B cell (primary cell): ENCODE measurements around the gene HHIPL1. TPM values are rescaled to one million over a fixed set of nuclear protein-coding genes. Genes with fewer than 3 reads are reported as not detected.

Experiments
- ATAC-seq: fragments of 200-7000 bp; cut with Tn5 transposase; one replicate; pipeline ENCODE4 v1.10.0; 2021; ENCODE audit warnings: low read depth, mild to moderate bottlenecking, moderate number of reproducible peaks, moderate library complexity
- CTCF ChIA-PET: fragments of 350-600 bp; sonication (Branson Sonifier 250); formaldehyde crosslinking; loops from one replicate; lab custom pipeline; 2021; ENCODE audit warnings: antibody characterized with exemption, inconsistent platforms; lab: Charles Lee
- POLR2A ChIA-PET: fragments of 350-600 bp; sonication (Branson Sonifier 250); formaldehyde crosslinking; loops from one replicate; lab custom pipeline; 2021; ENCODE audit warnings: antibody characterized with exemption; lab: Charles Lee
- DNase-seq: peaks from one replicate; pipeline ENCODE4 v3.0.0; 2013
- H2AFZ ChIP-seq: 2 replicates; pipeline ENCODE4 v1.6.1; 2012; ENCODE audit warnings: mild to moderate bottlenecking, low read depth, low read length; ENCODE audit not compliant: insufficient read depth, poor library complexity, severe bottlenecking
- H3K27ac ChIP-seq, 2 donors: 1 replicate in 1 of 2; 2 replicates in 1 of 2; pipeline ENCODE4 v1.5.1; 2012 to 2013; ENCODE audit warnings: low read length in 2 of 2, mild to moderate bottlenecking in 2 of 2, moderate library complexity in 1 of 2
- H3K27me3 ChIP-seq, 4 experiments: fragments of 200-600 bp in 1 of 4; sonication (generic) in 1 of 4; replicated peaks in 1 of 4; 1 replicate in 2 of 4; 2 replicates in 2 of 4; pipeline versions ENCODE4 v1.6.1 to v1.7.0; 2013 to 2016; ENCODE audit warnings: low read length in 3 of 4, mild to moderate bottlenecking in 2 of 4, mixed read lengths in 1 of 4, moderate library complexity in 1 of 4; ENCODE audit not compliant: insufficient read depth in 4 of 4, control insufficient read depth in 3 of 4; ENCODE audit errors: control extremely low read depth in 1 of 4
- H3K36me3 ChIP-seq, 2 experiments: replicated peaks in 1 of 2; 1 replicate in 1 of 2; 2 replicates in 1 of 2; pipeline versions ENCODE4 v1.6.1 to v1.7.1; 2013; ENCODE audit warnings: low read length in 1 of 2; ENCODE audit not compliant: insufficient read depth in 2 of 2, control insufficient read depth in 1 of 2; ENCODE audit errors: control extremely low read depth in 1 of 2, extremely low read depth in 1 of 2
- H3K4me1 ChIP-seq, 2 donors: fragments of 200-600 bp in 1 of 2; sonication (generic) in 1 of 2; 1 replicate in 1 of 2; 2 replicates in 1 of 2; pipeline versions ENCODE4 v1.5.1 to v1.6.1; 2013 to 2017; ENCODE audit warnings: low read length in 2 of 2; ENCODE audit not compliant: control insufficient read depth in 2 of 2, insufficient read depth in 2 of 2
- H3K4me2 ChIP-seq: replicated peaks from 2 replicates; pipeline ENCODE3; 2012; ENCODE audit warnings: mild to moderate bottlenecking, low read depth, low read length; ENCODE audit not compliant: poor library complexity, severe bottlenecking
- H3K4me3 ChIP-seq, 5 experiments: fragments of 200-600 bp in 1 of 5; sonication (generic) in 1 of 5; 1 replicate in 3 of 5; 2 replicates in 2 of 5; pipeline versions ENCODE4 v1.5.1 to v1.7.0; 2011 to 2016; ENCODE audit warnings: low read length in 4 of 5, mild to moderate bottlenecking in 4 of 5, low read depth in 2 of 5, control low read depth in 1 of 5, moderate library complexity in 1 of 5; ENCODE audit not compliant: insufficient read depth in 1 of 5; ENCODE audit errors: control extremely low read depth in 1 of 5, extremely low read depth in 1 of 5
- H3K79me2 ChIP-seq: fragments of 200-600 bp; sonication (generic); one replicate; pipeline ENCODE4 v1.6.0; 2016; ENCODE audit warnings: low read length; ENCODE audit not compliant: control insufficient read depth, insufficient read depth
- H3K9ac ChIP-seq: fragments of 200-600 bp; sonication (generic); 2 replicates; pipeline ENCODE4 v1.6.1; 2017; ENCODE audit warnings: mild to moderate bottlenecking, low read length, moderate library complexity
- H3K9me3 ChIP-seq, 3 donors: one replicate each; pipeline versions ENCODE4 v1.6.1 to v1.7.1; 2013; ENCODE audit warnings: low read length in 2 of 3; ENCODE audit not compliant: control insufficient read depth in 2 of 3, insufficient read depth in 1 of 3; ENCODE audit errors: control extremely low read depth in 1 of 3
- H4K20me1 ChIP-seq: 2 replicates; pipeline ENCODE4 v1.6.0; 2012; ENCODE audit warnings: mild to moderate bottlenecking, low read length; ENCODE audit not compliant: insufficient read depth, control insufficient read depth, poor library complexity, severe bottlenecking
- H3K27ac Mint-ChIP-seq: one replicate; pipeline ENCODE4 v1.8.0; 2021; ENCODE audit warnings: mixed read lengths
- H3K27me3 Mint-ChIP-seq: one replicate; pipeline ENCODE4 v1.8.0; 2021; ENCODE audit warnings: mixed read lengths
- H3K4me1 Mint-ChIP-seq: one replicate; pipeline ENCODE4 v1.8.0; 2021; ENCODE audit warnings: mixed read lengths
- H3K4me3 Mint-ChIP-seq: one replicate; pipeline ENCODE4 v1.8.0; 2021; ENCODE audit warnings: mixed read lengths
- H3K9me3 Mint-ChIP-seq: one replicate; pipeline ENCODE4 v1.8.0; 2022; ENCODE audit warnings: mixed read lengths; ENCODE audit not compliant: insufficient read depth
- EZH2 ChIP-seq: IDR thresholded peaks from 2 replicates; pipeline ENCODE4 v1.6.1; 2012; ENCODE audit warnings: borderline replicate concordance, low read depth, mild to moderate bottlenecking, moderate library complexity, low read length; ENCODE audit not compliant: insufficient read depth, poor library complexity, severe bottlenecking
- WGBS: methylation state at CpG from one replicate; pipeline ENCODE4 v1.1.5; 2013; ENCODE audit warnings: missing lambda C conversion rate; ENCODE audit not compliant: insufficient coverage; 5-methylcytosine and 5-hydroxymethylcytosine counted together
- intact Hi-C: fragments of 100-400 bp; cut with micrococcal nuclease; formaldehyde crosslinking; loops from one replicate; pipeline ENCODE4 v1.10.0; 2022
- polyA plus RNA-seq: library from polyadenylated mRNA; depleted of rRNA; stranded (reverse); fragments of >200 nt; gene quantifications from 2 replicates; pipeline ENCODE4 v1.2.3, GENCODE V29; 2012
- total RNA-seq, 2 donors: library from RNA; stranded (reverse); fragments of 120-200 nt in 1 of 2; gene quantifications; 1 replicate in 1 of 2; 2 replicates in 1 of 2; pipeline versions ENCODE4 v1.2.3 to v1.2.4, GENCODE V29; 2013 to 2022
- TF ChIP-seq, protein P1 (sequence below): fragments of 200-600 bp; IDR thresholded peaks from one replicate; pipeline ENCODE4 v1.8.0; 2022; ENCODE audit warnings: antibody characterized with exemption, mild to moderate bottlenecking

HHIPL1 gene
- total and polyA plus RNA-seq, 2 donors (not counting 1 experiment from before 2014, with no cell fraction given): not detected

DNA sequence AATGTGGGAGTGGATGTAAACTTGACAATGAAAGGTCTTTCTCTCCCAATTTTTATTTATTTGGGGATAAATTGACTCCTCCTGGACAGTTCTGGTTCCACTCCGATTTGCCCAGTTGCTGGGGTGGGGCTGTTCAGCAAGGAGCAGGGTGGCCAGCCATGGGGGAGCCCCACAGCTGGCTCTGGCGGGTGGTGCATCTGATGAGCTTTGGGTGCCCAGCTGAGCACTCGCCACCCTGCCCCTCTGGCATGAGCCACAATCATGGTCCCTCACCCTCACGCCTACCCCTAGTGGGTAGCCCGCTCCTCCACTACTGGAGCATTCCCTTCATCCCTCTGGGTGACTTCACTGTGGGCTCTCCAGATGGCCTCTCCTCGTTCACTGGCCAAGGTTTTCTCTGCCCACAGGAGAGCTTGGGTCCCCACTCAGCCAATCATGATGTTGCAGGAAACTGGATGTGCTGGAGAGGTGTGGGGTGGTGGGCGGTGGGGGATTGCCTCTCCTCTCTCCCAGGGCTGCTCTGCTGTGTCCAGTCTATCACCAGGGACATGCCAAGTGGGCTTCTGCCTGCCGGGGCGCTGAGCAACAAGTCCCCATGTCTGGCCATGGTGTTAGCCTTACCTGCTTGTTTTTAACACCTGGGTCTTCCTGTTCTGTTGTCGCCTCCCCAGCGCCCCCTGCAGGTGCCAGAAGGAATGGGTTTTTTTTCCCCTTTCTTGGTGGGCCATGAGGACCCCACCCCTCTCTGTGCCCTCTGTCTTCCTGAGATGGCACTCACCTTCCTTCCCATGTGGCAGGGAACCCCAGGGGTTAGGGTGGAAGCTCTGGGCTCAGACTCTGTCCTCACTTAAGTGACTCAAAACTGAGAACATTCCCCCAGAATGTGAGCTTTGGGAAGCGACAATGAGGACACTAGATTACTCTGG lies 42.6 kb downstream of the HHIPL1 start:
- WGBS: 41% methylated on average over 9 of the region's 12 CpGs
- ChIA-PET POLR2A (no interaction called here), CTCF (interaction anchor here (0.9 to 1.1 kb wide), 2 partner anchors 9 to 21 kb away, joined by 3 read pairs; no protein-coding TSS in a partner anchor)
- no peak overlapping the region for H3K9ac ChIP-seq
- H3K27ac ChIP-seq: no peak overlapping the region
- ATAC-seq (no peak), DNase-seq (peak; percentile 40)
- no peaks in the 10 kb centered on the region for H3K36me3 ChIP-seq
- H3K79me2 ChIP-seq: no peaks in the 10 kb centered on the region
- TF ChIP-seq, protein P1, sequence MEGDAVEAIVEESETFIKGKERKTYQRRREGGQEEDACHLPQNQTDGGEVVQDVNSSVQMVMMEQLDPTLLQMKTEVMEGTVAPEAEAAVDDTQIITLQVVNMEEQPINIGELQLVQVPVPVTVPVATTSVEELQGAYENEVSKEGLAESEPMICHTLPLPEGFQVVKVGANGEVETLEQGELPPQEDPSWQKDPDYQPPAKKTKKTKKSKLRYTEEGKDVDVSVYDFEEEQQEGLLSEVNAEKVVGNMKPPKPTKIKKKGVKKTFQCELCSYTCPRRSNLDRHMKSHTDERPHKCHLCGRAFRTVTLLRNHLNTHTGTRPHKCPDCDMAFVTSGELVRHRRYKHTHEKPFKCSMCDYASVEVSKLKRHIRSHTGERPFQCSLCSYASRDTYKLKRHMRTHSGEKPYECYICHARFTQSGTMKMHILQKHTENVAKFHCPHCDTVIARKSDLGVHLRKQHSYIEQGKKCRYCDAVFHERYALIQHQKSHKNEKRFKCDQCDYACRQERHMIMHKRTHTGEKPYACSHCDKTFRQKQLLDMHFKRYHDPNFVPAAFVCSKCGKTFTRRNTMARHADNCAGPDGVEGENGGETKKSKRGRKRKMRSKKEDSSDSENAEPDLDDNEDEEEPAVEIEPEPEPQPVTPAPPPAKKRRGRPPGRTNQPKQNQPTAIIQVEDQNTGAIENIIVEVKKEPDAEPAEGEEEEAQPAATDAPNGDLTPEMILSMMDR: peak; percentile 69
- TF ChIP-seq EZH2: no peak
- H4K20me1 ChIP-seq: no peaks in the 10 kb centered on the region
- Mint-ChIP-seq H3K27me3 (peaks cover 53% of the 10 kb centered on the region), H3K4me3 (no peak overlapping the region), H3K27ac (no peak overlapping the region), H3K4me1 (peaks cover 12% of the 10 kb centered on the region), H3K9me3 (no peaks in the 10 kb centered on the region)
- peaks cover 0 to 51% (median 16%) of the 10 kb centered on the region in 4 experiments for H3K27me3 ChIP-seq
- no peak overlapping the region for H2AFZ ChIP-seq
- peaks cover 16 to 24% of the 10 kb centered on the region in 2 donors for H3K4me1 ChIP-seq
- intact Hi-C loops: no loop called here
- no peak overlapping the region for H3K4me3 ChIP-seq
- no peak overlapping the region for H3K4me2 ChIP-seq
- H3K9me3 ChIP-seq: peaks cover 0 to 29% (median 0%) of the 10 kb centered on the region in 3 donors

DNA sequence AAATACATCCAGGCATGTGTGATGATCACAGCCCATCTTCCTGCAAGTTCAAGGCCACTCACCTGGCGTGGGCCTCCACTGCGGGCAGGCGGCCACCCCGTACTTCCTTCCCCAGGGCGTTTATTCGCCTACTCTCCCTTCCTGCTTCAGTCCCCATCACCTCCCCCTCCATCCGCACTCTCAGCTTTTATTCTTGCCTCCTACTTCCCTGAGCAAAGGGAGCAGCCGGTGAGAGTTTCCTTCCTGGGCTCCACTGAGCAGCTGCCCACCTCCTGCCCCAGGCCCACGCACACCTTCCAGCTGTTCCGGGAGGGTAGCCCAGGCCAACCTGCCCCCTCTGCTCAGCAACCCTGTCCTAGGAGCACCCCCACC lies 43.3 kb downstream of the HHIPL1 start:
- 5% methylated on average over 10 of the region's 10 CpGs for WGBS
- H3K4me1 ChIP-seq: peaks cover 10 to 20% of the 10 kb centered on the region in 2 donors
- no peak overlapping the region for H3K9ac ChIP-seq
- no peaks in the 10 kb centered on the region for H3K36me3 ChIP-seq
- H3K9me3 ChIP-seq: peaks cover 0 to 25% (median 0%) of the 10 kb centered on the region in 3 donors
- no peak for DNase-seq
- H3K27me3 ChIP-seq: peaks cover 0 to 44% (median 16%) of the 10 kb centered on the region in 4 experiments
- TF ChIP-seq EZH2: no peak
- TF ChIP-seq, protein P1: no peak
- Mint-ChIP-seq H3K9me3 (no peaks in the 10 kb centered on the region), H3K27ac (no peak overlapping the region), H3K27me3 (peaks cover 51% of the 10 kb centered on the region), H3K4me1 (peaks cover 6% of the 10 kb centered on the region), H3K4me3 (no peak overlapping the region)
- no peak overlapping the region for H3K4me2 ChIP-seq
- H4K20me1 ChIP-seq: no peaks in the 10 kb centered on the region
- ATAC-seq: no peak
- ChIA-PET CTCF (interaction anchor here (1.1 kb wide), 1 partner anchor 21 kb away, joined by 3 read pairs; no protein-coding TSS in a partner anchor), POLR2A (no interaction called here)
- intact Hi-C loops: no loop called here
- no peak overlapping the region for H2AFZ ChIP-seq
- H3K27ac ChIP-seq: no peak overlapping the region
- no peaks in the 10 kb centered on the region for H3K79me2 ChIP-seq
- H3K4me3 ChIP-seq: no peak overlapping the region
